Osteoblast (primary cell): ENCODE measurements around the gene FIGNL2. TPM values are rescaled to one million over a fixed set of nuclear protein-coding genes. Genes with fewer than 3 reads are reported as not detected.

ENCODE experiments used
- DNase-seq: peaks from one replicate; pipeline ENCODE4 v3.0.0; 2011; ENCODE audit warnings: low spot score, mixed read lengths; ENCODE audit not compliant: insufficient read length; ENCODE audit errors: missing footprints
- H2AFZ ChIP-seq: 2 replicates; pipeline ENCODE4 v1.6.0; 2011; ENCODE audit warnings: mild to moderate bottlenecking, low read length
- H3K27ac ChIP-seq: 2 replicates; pipeline ENCODE4 v1.5.1; 2011; ENCODE audit warnings: mild to moderate bottlenecking, low read depth, low read length, moderate library complexity
- H3K27me3 ChIP-seq: 2 replicates; pipeline ENCODE4 v1.6.0; 2012; ENCODE audit warnings: mild to moderate bottlenecking, control low read depth, inconsistent platforms, low read length, moderate library complexity; ENCODE audit not compliant: insufficient read depth
- H3K36me3 ChIP-seq: 2 replicates; pipeline ENCODE4 v1.5.1; 2011; ENCODE audit warnings: mild to moderate bottlenecking, low read length, control low read depth, moderate library complexity; ENCODE audit not compliant: insufficient read depth
- H3K4me1 ChIP-seq: 2 replicates; pipeline ENCODE4 v1.5.1; 2011; ENCODE audit warnings: mild to moderate bottlenecking, low read length, control low read depth, moderate library complexity; ENCODE audit not compliant: insufficient read depth
- H3K4me2 ChIP-seq: 2 replicates; pipeline ENCODE4 v1.6.0; 2011; ENCODE audit warnings: mild to moderate bottlenecking, low read length; ENCODE audit not compliant: insufficient read depth
- H3K4me3 ChIP-seq: fragments of 200-600 bp; sonication (generic); 3 replicates; pipeline ENCODE4 v1.5.1; 2012; ENCODE audit warnings: mild to moderate bottlenecking, low read length, inconsistent platforms; ENCODE audit not compliant: insufficient read depth
- H3K79me2 ChIP-seq: 2 replicates; pipeline ENCODE4 v1.6.0; 2012; ENCODE audit warnings: mild to moderate bottlenecking, low read length, control low read depth, inconsistent platforms; ENCODE audit not compliant: insufficient read depth
- H3K9me3 ChIP-seq: 2 replicates; pipeline ENCODE4 v1.5.1; 2011; ENCODE audit warnings: low read depth, low read length, control low read depth
- H4K20me1 ChIP-seq: 2 replicates; pipeline ENCODE4 v1.6.0; 2012; ENCODE audit warnings: mild to moderate bottlenecking, low read length, control low read depth; ENCODE audit not compliant: insufficient read depth
- total RNA-seq: library from RNA; depleted of rRNA; stranded (reverse); fragments of >200 nt; gene quantifications from 2 replicates; pipeline ENCODE4 v1.2.3, GENCODE V29; 2012
- TF ChIP-seq, protein P1 (sequence below): IDR thresholded peaks from 2 replicates; pipeline ENCODE4 v1.5.1; 2011; ENCODE audit warnings: mild to moderate bottlenecking, low read depth, low read length, moderate library complexity; ENCODE audit errors: extremely low read depth

FIGNL2 gene
- total RNA-seq, 1 donor = 0.36 TPM

- H4K20me1 ChIP-seq = peaks cover 2% of the 10 kb centered on the region
- H2AFZ ChIP-seq = no peak overlapping the region
- peaks cover 23% of the 10 kb centered on the region for H3K27me3 ChIP-seq
- H3K4me3 ChIP-seq = no peak overlapping the region
- H3K9me3 ChIP-seq = no peaks in the 10 kb centered on the region
- peak; percentile 83 for DNase-seq
- no peaks in the 10 kb centered on the region for H3K79me2 ChIP-seq
- no peak overlapping the region for H3K4me2 ChIP-seq
- peaks cover 7% of the 10 kb centered on the region for H3K4me1 ChIP-seq
- H3K27ac ChIP-seq = no peak overlapping the region
- H3K36me3 ChIP-seq = no peaks in the 10 kb centered on the region
- TF ChIP-seq, protein P1, sequence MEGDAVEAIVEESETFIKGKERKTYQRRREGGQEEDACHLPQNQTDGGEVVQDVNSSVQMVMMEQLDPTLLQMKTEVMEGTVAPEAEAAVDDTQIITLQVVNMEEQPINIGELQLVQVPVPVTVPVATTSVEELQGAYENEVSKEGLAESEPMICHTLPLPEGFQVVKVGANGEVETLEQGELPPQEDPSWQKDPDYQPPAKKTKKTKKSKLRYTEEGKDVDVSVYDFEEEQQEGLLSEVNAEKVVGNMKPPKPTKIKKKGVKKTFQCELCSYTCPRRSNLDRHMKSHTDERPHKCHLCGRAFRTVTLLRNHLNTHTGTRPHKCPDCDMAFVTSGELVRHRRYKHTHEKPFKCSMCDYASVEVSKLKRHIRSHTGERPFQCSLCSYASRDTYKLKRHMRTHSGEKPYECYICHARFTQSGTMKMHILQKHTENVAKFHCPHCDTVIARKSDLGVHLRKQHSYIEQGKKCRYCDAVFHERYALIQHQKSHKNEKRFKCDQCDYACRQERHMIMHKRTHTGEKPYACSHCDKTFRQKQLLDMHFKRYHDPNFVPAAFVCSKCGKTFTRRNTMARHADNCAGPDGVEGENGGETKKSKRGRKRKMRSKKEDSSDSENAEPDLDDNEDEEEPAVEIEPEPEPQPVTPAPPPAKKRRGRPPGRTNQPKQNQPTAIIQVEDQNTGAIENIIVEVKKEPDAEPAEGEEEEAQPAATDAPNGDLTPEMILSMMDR = no peak
Observed at GRCh38 chr12:51827925-51828818, 20.3 kb downstream of the FIGNL2 start.

DNA sequence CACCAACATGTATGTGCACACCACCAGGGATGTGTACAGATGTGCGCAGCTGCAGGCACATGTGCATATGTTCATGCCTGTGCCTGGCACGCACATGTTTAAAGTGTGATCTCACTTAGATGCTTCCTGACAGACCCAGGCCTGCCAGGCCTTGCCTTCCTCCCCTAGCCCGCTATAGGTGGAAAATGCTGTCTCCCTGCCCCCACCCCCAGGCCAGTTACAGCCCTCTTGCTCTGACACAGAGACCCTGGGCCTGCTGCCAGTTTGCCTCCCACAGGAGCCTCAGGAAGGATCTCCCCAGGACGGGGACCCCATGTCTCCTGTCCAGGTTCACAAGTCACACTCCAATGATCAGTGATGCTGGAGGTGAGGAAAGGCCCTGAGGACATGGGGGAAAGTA is 21.6 kb downstream of the FIGNL2 start:
- H3K4me2 ChIP-seq = no peak overlapping the region
- TF ChIP-seq, protein P1 = no peak
- no peaks in the 10 kb centered on the region for H3K79me2 ChIP-seq
- H3K4me3 ChIP-seq = no peak overlapping the region
- no peak overlapping the region for H3K27ac ChIP-seq
- DNase-seq = no peak
- no peak overlapping the region for H2AFZ ChIP-seq
- H4K20me1 ChIP-seq = peaks cover 2% of the 10 kb centered on the region
- H3K9me3 ChIP-seq = no peaks in the 10 kb centered on the region
- peaks cover 11% of the 10 kb centered on the region for H3K27me3 ChIP-seq
- peaks cover 7% of the 10 kb centered on the region for H3K4me1 ChIP-seq
- H3K36me3 ChIP-seq = no peaks in the 10 kb centered on the region

DNA sequence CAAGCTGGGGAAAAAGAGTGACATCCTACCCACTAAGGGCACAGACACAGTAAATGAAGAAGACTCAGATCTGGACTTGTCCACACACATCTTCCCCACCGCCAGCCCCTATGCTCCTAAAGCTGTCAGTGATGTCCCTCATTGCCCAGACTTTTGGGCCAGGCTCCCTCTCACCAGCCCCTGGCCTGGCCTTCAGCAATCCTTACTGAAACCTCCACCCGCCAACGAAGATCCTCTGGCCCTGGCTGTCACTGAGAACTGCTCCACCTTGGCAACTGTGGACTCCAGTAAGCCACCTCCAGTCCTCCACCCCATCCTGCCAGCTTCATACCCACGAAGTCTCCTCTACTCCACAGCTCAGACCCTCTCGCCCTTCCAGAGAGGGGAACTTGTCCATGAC is 23.3 kb downstream of the FIGNL2 start:
- DNase-seq = no peak
- no peak overlapping the region for H3K27ac ChIP-seq
- H3K4me2 ChIP-seq = no peak overlapping the region
- H3K36me3 ChIP-seq = no peaks in the 10 kb centered on the region
- H3K27me3 ChIP-seq = no peaks in the 10 kb centered on the region
- no peak overlapping the region for H3K4me3 ChIP-seq
- peaks cover 7% of the 10 kb centered on the region for H3K4me1 ChIP-seq
- no peaks in the 10 kb centered on the region for H3K79me2 ChIP-seq
- H3K9me3 ChIP-seq = no peaks in the 10 kb centered on the region
- H4K20me1 ChIP-seq = peaks cover 2% of the 10 kb centered on the region
- TF ChIP-seq, protein P1 = no peak
- no peak overlapping the region for H2AFZ ChIP-seq

- no peaks in the 10 kb centered on the region for H3K9me3 ChIP-seq
- peak; percentile 94 for DNase-seq
- H3K79me2 ChIP-seq = no peaks in the 10 kb centered on the region
- H3K4me3 ChIP-seq = no peak overlapping the region
- no peak overlapping the region for H2AFZ ChIP-seq
- no peaks in the 10 kb centered on the region for H3K36me3 ChIP-seq
- TF ChIP-seq, protein P1 = peak; percentile 66
- peaks cover 2% of the 10 kb centered on the region for H4K20me1 ChIP-seq
- no peak overlapping the region for H3K4me2 ChIP-seq
- H3K4me1 ChIP-seq = peaks cover 16% of the 10 kb centered on the region
- no peak overlapping the region for H3K27ac ChIP-seq
- H3K27me3 ChIP-seq = no peaks in the 10 kb centered on the region
Observed at GRCh38 chr12:51823875-51824565, 24.5 kb downstream of the FIGNL2 start.
